Keratinocyte (primary cell): Measurements from ENCODE around the gene METRNL. TPM values are rescaled to one million over a fixed set of nuclear protein-coding genes. Genes with fewer than 3 reads are reported as not detected.

Experiments
- DNase-seq: peaks from one replicate; pipeline ENCODE4 v3.0.0-alpha.2; 2011; ENCODE audit warnings: low read depth, missing footprints, low spot score
- FAIRE-seq: peaks from 2 replicates; lab custom pipeline; 2011; peaks lifted over from hg19 to GRCh38; lab: Jason Lieb, UNC
- H2AFZ ChIP-seq: 2 replicates; pipeline ENCODE4 v1.6.0; 2012; ENCODE audit warnings: low read length, control low read depth, inconsistent platforms; ENCODE audit not compliant: control insufficient read depth
- H3K27ac ChIP-seq: 2 replicates; pipeline ENCODE4 v1.5.1; 2011; ENCODE audit warnings: low read length; ENCODE audit not compliant: control insufficient read depth, insufficient read depth
- H3K27me3 ChIP-seq: 3 replicates; pipeline ENCODE4 v1.6.0; 2011; ENCODE audit warnings: low read length; ENCODE audit not compliant: control insufficient read depth, insufficient read depth; ENCODE audit errors: extremely low read depth
- H3K36me3 ChIP-seq, 2 experiments: 2 replicates in 1 of 2; 3 replicates in 1 of 2; pipeline ENCODE4 v1.5.1; 2011; ENCODE audit warnings: low read length in 2 of 2, mild to moderate bottlenecking in 1 of 2; ENCODE audit not compliant: control insufficient read depth in 2 of 2, insufficient read depth in 2 of 2; ENCODE audit errors: extremely low read depth in 1 of 2
- H3K4me1 ChIP-seq: 3 replicates; pipeline ENCODE4 v1.5.1; 2011; ENCODE audit warnings: low read length; ENCODE audit not compliant: control insufficient read depth, insufficient read depth; ENCODE audit errors: extremely low read depth
- H3K4me2 ChIP-seq: 3 replicates; pipeline ENCODE4 v1.6.0; 2011; ENCODE audit warnings: low read depth, low read length; ENCODE audit not compliant: control insufficient read depth, insufficient read depth; ENCODE audit errors: extremely low read depth
- H3K4me3 ChIP-seq, 3 experiments: fragments of 200-600 bp in 1 of 3; sonication (generic) in 1 of 3; 2 replicates in 2 of 3; 3 replicates in 1 of 3; pipeline ENCODE4 v1.5.1; 2011 to 2016; ENCODE audit warnings: low read length in 3 of 3, mild to moderate bottlenecking in 3 of 3, control low read depth in 2 of 3, inconsistent platforms in 1 of 3, low read depth in 1 of 3, mixed read lengths in 1 of 3, mixed run types in 1 of 3, moderate library complexity in 1 of 3; ENCODE audit not compliant: control insufficient read depth in 2 of 3, insufficient read depth in 2 of 3; ENCODE audit errors: extremely low read depth in 1 of 3
- H3K79me2 ChIP-seq: 2 replicates; pipeline ENCODE4 v1.6.0; 2012; ENCODE audit warnings: low read length; ENCODE audit not compliant: control insufficient read depth, insufficient read depth
- H3K9ac ChIP-seq: 3 replicates; pipeline ENCODE4 v1.6.0; 2011; ENCODE audit warnings: low read length; ENCODE audit not compliant: control insufficient read depth, insufficient read depth; ENCODE audit errors: extremely low read depth
- H3K9me1 ChIP-seq: 3 replicates; pipeline ENCODE4 v1.6.0; 2011; ENCODE audit warnings: low read length; ENCODE audit not compliant: control insufficient read depth, insufficient read depth; ENCODE audit errors: extremely low read depth
- H3K9me3 ChIP-seq: 2 replicates; pipeline ENCODE4 v1.5.1; 2012; ENCODE audit warnings: low read depth, low read length; ENCODE audit not compliant: control insufficient read depth
- H4K20me1 ChIP-seq: 3 replicates; pipeline ENCODE4 v1.6.0; 2011; ENCODE audit warnings: low read length; ENCODE audit not compliant: control insufficient read depth, insufficient read depth; ENCODE audit errors: extremely low read depth
- EZH2 ChIP-seq: IDR thresholded peaks from one replicate; pipeline ENCODE4 v1.6.1; 2012; ENCODE audit warnings: inconsistent platforms, mild to moderate bottlenecking, low read length, moderate library complexity
- dilution Hi-C: fragments of 300-500 bp; cut with MboI; formaldehyde crosslinking; loops from one replicate; pipeline ENCODE4 v1.7.0; 2020; ENCODE audit warnings: low sequenced_read_pairs; ENCODE audit not compliant: extremely low pct_ligation_motif_present
- polyA plus RNA-seq, 5 experiments: library from polyadenylated mRNA; depleted of rRNA in 3 of 5; stranded (reverse) in 3 of 5; stranded (forward) in 1 of 5; unstranded in 1 of 5; fragments of >200 nt; gene quantifications; 1 replicate in 1 of 5; 2 replicates in 3 of 5; 3 replicates in 1 of 5; pipeline versions ENCODE4 v1.2.1 to v1.2.3, GENCODE V29; 2011 to 2012; ENCODE audit warnings: missing spikeins in 2 of 5, low read depth in 1 of 5, low replicate concordance in 1 of 5
- TF ChIP-seq, protein P1 (sequence below), 3 experiments: IDR thresholded peaks in 1 of 3; conservative IDR thresholded peaks in 1 of 3; optimal IDR thresholded peaks in 1 of 3; 2 replicates in 2 of 3; 3 replicates in 1 of 3; pipeline versions ENCODE3 to v1.5.1; 2011; ENCODE audit warnings: low read length in 3 of 3, mild to moderate bottlenecking in 3 of 3, moderate library complexity in 2 of 3, control low read depth in 1 of 3, inconsistent platforms in 1 of 3; ENCODE audit not compliant: insufficient read depth in 2 of 3; ENCODE audit errors: extremely low read depth in 1 of 3

METRNL gene
- polyA plus RNA-seq, 1 donor (not counting 4 experiments of a cell fraction or from before 2014, with no cell fraction given) = 3.1 TPM

DNA sequence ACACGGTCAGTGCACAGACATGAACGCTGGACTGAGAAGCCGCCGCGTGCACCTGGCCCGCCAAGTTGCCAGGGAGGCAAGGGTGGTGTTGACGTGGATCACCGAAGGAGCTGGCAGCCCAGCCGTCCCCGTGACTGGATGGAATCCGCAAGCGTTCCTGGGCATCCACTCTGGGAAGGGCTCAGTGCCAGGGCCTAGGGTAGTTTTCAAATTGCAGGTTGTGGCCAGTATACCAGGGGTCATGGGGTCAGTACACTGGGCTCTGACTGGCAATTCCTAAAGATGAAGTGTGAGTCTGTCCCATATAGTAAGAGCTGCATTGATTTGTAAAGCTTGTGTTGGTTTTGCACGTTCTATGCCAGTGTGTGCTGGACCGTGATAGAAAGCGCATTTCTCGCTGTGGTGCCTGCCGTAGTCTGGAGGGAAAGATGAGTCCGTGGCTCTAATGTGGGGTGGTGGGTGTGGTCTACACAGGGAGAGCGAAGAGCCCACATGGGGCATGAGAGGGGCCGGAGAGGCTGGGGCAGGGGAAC, 21.1 kb upstream of the METRNL start:
- no peak for DNase-seq
- TF ChIP-seq EZH2 = no peak
- TF ChIP-seq, protein P1, sequence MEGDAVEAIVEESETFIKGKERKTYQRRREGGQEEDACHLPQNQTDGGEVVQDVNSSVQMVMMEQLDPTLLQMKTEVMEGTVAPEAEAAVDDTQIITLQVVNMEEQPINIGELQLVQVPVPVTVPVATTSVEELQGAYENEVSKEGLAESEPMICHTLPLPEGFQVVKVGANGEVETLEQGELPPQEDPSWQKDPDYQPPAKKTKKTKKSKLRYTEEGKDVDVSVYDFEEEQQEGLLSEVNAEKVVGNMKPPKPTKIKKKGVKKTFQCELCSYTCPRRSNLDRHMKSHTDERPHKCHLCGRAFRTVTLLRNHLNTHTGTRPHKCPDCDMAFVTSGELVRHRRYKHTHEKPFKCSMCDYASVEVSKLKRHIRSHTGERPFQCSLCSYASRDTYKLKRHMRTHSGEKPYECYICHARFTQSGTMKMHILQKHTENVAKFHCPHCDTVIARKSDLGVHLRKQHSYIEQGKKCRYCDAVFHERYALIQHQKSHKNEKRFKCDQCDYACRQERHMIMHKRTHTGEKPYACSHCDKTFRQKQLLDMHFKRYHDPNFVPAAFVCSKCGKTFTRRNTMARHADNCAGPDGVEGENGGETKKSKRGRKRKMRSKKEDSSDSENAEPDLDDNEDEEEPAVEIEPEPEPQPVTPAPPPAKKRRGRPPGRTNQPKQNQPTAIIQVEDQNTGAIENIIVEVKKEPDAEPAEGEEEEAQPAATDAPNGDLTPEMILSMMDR (optimal IDR thresholded peaks at IDR 0.05 in 1 of 3, IDR thresholded peaks at IDR 0.05 in 1 of 3, conservative IDR thresholded peaks at IDR 0.05 in 1 of 3; ENCODE audit: extremely low read depth in 1 of 3, insufficient read depth in 2 of 3, low read length in 3 of 3) = no peak
- dilution Hi-C loops = no loop called here
- FAIRE-seq = no peak
- H3K79me2 ChIP-seq = no peaks in the 10 kb centered on the region
- no peak overlapping the region for H3K27ac ChIP-seq
- H3K9me1 ChIP-seq = no peaks in the 10 kb centered on the region
- no peaks in the 10 kb centered on the region for H3K4me1 ChIP-seq
- no peaks in the 10 kb centered on the region for H3K36me3 ChIP-seq
- H3K4me3 ChIP-seq = no peak overlapping the region
- H3K27me3 ChIP-seq = peaks cover 19% of the 10 kb centered on the region
- no peaks in the 10 kb centered on the region for H3K9me3 ChIP-seq
- H3K9ac ChIP-seq = no peak overlapping the region
- no peaks in the 10 kb centered on the region for H4K20me1 ChIP-seq
- no peak overlapping the region for H3K4me2 ChIP-seq
- no peak overlapping the region for H2AFZ ChIP-seq

DNA sequence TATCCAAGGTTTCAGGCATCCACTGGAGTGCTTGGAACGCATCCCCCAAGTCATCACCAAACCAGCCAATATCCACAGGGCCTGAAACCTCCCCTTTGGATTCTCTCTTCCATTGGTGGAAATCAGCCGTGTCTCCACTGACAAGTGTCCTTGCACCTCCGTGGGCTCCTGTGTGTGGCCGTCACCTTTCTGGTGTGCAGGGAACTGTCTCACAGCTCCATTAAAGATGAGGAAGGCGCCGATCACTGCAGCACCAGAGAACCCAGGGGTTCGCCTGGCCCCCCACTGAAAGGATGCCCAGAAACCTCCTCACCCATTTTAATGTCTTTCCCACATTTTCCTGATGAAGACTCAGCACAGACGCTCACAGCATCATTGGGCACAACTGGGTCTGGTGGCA, 17.8 kb upstream of the METRNL start:
- no peak for TF ChIP-seq EZH2
- TF ChIP-seq, protein P1 (optimal IDR thresholded peaks at IDR 0.05 in 1 of 3, IDR thresholded peaks at IDR 0.05 in 1 of 3, conservative IDR thresholded peaks at IDR 0.05 in 1 of 3; ENCODE audit: extremely low read depth in 1 of 3, insufficient read depth in 2 of 3, low read length in 3 of 3) = no peak
- Histone ChIP-seq H3K9ac (no peak overlapping the region), H4K20me1 (no peaks in the 10 kb centered on the region), H3K4me1 (peaks cover 3% of the 10 kb centered on the region), H3K4me3 (no peak overlapping the region), H3K27me3 (peaks cover 33% of the 10 kb centered on the region), H3K9me1 (no peaks in the 10 kb centered on the region), H3K9me3 (no peaks in the 10 kb centered on the region), H2AFZ (no peak overlapping the region), H3K4me2 (no peak overlapping the region), H3K27ac (no peak overlapping the region), H3K36me3 (no peaks in the 10 kb centered on the region), H3K79me2 (no peaks in the 10 kb centered on the region)
- DNase-seq (no peak), FAIRE-seq (no peak)
- dilution Hi-C loops = no loop called here
